Measurements from ENCODE around the gene PNMA6F.
"Not testable (repeated sequence)": the region's sequence is repeated elsewhere in the genome, so short reads cannot be mapped to it uniquely, and the experiment has no call there.

PNMA6F gene

DNA sequence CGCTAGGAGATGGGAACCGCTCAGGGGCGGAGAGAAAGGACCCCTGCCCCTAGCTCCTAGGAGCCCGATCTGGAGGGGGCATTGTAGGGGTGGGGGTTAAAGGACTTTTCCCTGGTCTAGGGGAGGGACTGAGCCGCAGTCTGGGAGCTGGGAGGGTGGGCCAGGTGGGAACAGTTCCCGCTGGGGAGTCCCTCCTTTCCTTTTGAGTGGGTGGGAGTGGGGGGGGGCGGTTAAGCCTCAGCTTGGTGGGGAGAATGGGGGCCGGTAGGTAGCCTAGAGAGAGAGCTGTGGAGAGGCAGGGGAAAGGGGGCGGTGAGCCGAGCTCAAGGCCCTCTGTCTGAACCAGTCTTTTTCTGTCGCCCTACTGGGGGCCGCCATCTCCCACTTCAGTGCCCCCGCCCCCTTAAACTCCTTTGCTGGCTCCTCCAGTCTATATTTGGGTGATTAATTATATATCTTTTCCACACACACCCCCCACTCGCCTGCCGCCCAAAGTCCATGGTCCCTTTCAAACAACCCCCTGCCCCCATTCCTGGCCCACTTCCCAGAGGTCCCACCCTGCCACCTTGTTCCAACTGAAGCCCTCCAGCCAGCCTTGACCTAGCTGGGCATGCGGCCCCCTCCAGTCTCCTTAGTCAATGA is 13.2 kb upstream of the PNMA6F start:
- no peak for DNase-seq

DNA sequence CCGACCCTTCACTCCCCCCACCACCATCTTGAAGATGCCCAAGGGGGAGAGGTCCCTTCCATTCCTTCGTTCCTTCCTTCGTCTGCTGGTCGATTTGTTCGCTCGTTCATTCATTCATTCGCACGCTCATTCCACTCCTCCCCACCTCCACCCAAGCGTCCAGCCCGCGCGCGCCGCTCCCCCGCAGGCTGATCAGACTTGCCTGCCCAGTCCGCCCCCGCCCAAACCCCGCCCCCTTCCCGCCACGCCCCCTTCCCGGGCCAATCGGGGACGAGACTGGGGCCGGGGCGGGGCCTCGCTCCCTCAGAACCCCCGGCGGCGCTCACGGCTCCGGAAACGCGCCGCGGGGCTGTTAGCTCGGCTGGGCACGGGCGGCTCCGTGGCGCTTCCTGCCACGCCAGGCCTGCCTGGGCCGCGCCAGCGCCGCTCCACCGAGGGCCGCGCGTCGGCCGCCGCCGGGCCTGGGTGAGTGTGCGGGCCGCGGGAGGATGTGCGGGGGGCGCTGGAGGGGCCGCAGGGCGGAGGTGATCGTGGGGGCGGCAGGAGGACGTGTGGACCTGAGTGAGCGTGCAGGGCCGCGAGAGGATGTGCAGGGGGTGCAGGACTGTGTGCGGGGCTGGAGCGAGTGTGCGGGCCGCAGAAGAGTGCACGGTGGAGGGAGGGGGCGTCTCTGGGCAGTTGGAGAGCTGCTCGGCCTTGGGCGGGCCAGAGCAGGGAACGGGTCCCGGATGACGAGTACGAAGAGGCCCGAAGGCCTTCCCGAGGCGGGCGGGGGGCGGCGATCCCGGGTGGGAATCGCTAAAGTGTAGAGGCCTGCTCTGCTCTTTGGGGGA is 12.5 kb upstream of the PNMA6F start, which contains the start of gene ZNF275:
TSS of gene ZNF275 (plus strand) at position 333 of the 833 bp plus-strand sequence. CDS start 2,527 bp downstream, outside the sequence.
- peak; percentile 71 for DNase-seq

DNA sequence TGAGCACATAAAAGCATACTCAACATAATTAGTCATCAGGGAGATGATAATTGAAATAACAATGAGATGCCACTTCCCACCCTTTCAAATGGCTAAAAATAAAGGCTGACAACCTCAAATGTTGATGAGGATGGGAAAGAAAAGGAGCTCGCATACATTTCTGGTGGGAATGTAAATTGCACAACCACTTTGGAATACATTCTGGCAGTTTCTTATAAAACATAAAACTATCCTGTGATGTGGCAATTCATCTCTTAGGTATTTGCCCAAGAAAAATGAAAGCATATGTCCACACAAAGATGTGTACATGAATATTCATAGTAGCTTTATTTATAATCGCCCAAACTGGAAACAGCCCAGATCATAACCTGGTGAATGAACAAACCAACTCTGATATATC is 11.7 kb upstream of the PNMA6F start:
- no peak for DNase-seq

DNA sequence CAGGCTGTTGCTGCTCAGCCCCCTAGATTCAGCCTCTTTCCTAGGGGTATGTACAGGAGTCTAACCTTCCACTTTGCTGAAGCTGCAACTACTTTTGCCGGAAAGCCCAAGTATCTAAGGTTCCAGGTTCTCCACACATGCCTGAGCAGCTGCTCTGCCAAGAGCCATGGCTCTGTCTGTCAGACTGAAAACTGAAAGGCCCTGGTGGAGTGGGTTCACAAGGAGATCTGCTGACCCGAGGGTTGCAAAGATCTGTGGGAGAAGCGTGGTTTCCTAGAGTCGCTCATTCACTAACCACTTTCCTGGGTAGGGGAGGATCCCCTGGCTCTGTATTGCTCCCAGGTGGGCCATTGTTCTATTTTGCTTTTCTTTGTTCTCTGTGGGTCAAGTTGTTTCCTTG is 6.0 kb upstream of the PNMA6F start:
- no peak for DNase-seq

DNA sequence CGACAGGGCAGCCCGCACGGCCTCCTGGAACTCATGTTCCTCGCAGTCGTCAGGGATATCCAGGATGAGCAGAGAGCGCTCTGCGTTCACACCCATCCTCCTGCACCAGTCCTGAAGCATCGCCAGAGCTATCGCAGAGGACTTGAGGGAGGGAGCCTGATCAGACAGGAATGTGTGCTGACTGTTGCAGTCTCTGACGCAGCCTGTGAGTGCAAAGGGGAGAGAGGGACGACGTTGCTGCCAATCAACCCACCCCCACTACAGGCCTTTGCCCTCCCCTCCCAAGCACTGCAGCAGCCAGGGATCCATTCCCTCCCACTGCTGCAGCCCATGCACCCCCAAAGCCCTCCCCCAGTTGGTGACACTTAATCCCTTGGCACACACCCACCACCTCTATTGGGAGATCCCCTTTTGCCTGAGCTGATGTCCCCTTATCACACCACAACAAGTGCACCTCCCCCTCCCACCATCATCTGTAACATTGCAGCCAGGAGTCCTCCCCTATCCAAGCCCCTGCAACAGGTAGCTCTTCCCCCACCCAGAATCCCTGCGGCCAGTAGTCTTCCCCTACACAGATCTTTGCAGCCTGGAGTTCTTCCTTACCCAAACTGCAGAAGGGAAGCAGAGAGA is 897 bp downstream of the PNMA6F start:
- DNase-seq = no peak

DNA sequence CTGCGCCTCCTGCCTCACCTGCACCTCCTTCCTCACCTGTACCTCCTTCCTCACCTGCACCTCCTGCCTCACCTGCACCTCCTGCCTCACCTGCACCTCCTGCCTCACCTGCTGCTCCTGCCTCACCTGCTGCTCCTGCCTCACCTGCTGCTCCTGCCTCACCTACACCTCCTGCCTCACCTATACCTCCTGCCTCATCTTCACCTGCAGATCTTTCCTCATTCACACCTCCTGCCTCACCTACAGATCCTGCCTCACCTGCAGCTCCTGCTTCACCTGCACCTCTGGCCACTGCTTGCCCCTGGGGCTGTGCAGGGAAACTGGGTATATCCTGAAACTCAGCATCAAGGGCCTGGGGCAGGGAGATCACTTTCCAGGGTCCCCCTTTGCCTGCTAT is 1.5 kb downstream of the PNMA6F start:
- not testable (repeated sequence) for DNase-seq

DNA sequence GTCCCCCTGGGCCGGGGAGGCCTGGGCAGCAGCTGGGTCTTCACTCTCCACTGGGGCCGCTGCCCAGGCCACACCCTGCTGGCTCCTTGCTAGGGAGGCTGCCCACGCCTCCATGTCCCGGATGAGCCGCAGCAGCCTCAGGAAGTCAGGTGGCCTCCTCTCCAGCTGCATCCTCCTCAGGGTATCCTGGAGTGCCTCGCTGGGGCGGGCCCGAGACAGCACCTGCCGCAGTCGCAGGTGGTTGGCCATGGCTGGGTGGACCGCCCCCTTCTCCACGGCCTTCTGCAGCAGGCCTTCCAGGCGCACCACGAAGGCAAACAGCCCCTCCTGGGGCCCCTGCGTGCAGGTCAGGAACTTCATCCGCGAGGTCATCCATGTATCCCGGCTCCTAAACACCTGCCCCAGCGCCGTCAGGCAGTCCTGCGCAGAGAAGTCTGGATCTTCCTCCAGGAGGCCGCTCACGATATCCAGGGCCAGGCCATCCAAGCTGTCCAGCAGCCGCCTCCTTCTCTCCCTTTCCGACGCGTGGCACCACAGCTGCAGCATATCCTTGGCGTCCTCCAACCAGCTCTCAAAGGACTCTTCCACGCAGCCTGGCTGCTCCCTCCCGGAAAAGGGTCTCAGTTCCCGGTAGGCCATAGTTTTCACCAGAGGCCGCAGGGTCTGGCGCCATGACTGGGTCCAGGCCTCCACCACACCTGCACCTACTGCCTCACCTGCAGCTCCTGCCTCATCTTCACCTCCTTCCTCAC is 2.1 kb downstream of the PNMA6F start:
- no peak for DNase-seq

GRCh38 chrX:153318811-153319210 is 2.8 kb downstream of the PNMA6F start:
- DNase-seq = no peak

- no peak for DNase-seq
Observed at GRCh38 chrX:153317996-153318722, 3.4 kb downstream of the PNMA6F start.

GRCh38 chrX:153317306-153317705 is 4.3 kb downstream of the PNMA6F start:
- no peak for DNase-seq

DNA sequence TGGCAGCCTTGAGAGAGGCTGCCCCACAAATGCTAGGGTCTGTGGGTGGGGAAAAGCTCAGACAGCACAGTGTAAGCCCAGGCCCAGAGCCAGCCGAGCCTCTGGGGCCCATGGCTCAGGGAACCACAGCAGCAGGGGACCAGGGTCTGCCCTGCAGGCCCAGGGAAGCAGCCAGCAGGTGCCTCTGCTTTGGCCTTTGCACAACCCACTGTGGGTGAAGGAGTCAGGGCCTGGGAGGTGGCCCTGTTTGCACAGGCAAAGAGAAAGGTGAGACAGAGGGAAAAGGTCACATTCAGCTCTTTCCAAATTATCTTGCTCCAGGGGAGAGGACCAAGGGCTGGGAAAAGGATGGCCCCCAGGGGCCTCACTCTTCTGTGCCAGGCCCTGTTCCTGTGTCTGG is 8.7 kb downstream of the PNMA6F start:
- no peak for DNase-seq

DNA sequence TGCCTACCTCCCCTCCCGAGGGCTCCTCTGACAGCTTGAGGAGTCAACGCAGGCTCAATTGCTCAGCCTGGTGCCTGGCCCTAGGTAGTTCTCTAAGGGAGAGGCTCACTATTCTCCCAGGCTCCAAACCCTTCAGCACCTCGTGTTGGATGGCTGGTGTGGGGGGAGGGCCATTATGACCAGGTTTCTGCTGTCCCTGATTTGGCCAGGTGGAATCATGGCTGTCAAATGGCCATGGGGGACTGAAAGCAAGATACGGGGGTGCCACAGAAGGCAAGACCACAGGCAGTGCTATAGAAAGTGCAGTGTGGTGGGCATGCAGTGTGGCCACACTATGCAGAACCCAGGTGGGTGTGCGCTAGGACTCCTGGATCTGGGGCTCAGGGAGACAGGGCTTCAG is 9.5 kb downstream of the PNMA6F start:
- no peak for DNase-seq

GRCh38 chrX:153310901-153311300 is 10.7 kb downstream of the PNMA6F start:
- no peak for DNase-seq

DNA sequence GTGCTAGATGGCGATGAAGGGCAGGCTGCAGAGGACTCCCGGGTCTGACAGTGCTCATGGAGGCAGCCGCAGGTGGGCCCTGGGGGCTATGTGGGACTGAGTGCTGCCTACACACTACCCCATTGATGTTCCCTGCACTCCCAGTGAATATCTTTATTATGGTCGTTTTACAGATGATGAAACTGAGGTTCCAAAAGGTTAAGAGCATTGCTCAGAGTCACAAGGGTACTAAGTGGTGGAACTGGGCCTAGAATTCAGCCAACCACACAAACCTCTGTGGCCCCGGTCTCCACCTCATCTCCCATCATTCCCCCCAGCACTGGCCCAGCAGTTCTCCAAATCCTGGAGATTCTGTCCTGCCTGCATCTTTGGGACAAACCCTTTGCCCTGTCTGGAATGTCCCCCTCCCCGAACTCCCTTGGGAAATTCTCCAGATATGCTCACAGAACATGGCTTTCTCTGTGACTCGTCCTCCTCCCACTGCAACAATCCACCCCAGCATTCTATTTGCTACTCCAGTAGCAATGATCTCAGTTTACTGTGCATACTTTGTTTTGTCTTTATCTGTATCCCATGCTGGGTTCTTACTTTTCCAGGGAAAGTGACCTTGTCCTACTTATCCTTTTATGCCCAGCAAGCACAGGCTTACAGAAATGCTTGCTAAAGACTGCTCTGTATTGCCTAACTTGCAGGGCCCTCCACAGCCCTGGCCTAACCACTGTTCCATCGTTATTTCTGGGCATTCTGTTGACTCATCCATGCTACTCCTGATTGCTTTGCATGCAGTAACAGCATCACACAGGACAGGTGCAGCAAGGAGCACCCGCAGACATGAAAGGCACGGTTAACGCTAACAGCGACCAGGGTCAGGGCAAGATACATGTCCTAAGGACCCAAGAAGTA is 14.0 kb downstream of the PNMA6F start:
- no peak for DNase-seq

DNA sequence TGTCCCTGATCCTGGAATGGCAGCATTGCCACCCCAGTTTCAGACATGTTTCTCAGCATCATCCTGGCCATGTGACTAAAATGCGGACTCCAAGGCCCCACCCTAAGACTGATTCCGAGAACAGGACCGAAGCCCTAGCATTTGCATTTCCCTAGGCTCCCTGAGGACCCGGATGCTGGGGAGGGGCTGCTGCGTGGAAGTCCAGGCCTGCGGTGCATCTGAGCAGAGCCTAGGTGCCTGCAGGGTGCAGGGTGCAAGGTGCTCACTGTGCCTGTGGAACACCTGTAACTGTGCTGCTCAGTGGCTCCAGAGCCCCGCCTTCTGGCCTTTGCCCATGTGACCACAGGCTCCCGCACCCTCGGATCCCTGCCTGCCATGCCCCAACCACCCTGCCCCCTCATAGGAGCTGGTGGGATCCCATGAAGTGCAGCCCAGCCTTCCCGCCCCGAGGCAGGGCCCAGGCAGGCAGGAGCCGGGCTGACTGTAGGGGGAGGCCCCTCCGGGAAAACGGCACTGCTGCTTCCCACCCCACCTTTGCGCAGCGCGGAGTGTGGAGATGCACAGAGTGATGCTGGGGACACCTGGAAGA is 14.9 kb downstream of the PNMA6F start:
- DNase-seq = no peak

- DNase-seq = no peak
Observed at GRCh38 chrX:153305972-153306371, 15.6 kb downstream of the PNMA6F start.

DNA sequence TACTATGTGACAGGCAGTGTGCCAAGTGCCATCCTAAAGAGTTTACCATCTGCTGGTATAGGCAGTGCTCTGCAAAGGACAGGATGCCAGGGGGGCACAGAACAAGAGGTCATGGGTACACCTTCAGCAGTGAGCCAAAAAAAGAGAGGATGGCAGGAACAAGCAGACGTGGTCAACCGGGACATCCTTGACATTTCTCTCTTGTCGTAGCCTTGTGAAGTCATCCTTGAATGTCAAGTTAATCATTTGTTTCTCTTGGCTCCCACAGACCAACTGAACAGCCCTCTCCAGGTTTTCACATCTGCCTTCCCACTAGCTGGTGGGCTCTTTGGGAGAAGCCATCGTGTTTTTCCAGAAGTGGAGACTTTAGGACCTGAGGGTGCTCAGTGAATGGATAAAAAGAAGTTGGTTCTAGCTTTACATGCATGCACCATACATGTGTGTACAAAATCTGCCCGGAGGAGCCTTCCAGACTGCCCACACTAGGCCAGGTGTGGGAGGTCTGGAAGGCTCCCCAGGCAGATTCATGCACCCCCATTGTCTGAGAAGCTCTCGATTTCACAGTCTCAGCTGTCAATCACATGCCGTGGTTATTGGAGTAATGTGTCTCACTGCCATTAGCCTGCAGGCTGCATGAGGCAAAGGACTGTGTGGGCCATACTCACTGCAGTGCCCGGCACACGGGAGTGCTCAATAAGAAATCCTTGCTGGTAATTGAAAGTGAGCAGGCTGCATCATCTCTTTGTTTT is 16.4 kb downstream of the PNMA6F start:
- DNase-seq = no peak

DNA sequence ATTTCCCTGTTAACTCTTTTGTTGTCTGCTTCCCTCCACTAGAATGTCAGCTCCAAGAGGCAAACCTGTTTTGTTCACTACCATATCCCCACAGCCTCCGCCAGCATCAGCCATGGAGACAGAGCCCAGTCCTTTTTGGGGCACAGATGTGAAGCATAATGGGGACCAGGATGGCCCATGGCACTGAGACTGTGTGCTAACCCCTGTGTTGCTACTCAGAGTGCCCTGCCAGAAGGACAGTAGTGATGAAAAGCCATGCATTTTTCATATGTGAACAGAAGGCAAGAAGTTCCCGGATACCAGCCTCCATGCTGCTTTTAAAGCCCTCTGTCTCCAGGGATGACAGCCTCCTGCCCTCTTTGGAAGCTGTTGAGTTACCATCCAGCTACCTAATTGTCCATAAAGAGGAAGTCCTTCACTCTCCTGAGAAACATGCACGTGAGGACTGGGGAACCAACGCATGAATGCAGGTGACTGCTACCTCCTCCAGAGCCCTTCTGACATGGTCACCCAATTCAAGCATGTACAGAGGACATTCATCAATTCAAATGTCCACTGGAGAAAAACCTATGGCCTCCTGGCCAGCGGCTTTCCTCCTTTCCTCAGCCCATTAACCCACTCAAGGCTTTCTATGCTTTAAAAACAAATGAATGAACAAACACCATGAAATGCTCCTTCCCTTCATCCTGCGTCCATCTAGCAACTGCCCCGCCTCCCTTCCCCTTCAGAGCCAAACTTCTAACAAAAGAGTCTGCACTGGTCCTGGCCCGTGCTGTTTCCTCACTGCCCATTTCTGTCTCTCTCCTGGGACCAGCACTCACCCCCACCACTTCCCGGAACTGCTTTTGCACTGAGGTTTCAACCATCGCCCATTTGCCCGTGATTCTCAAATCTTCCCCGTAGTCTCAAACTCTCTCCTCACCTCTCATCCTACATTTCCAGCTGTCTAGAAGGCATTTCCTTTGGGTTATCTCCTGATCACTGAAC is 18.0 kb downstream of the PNMA6F start:
- no peak for DNase-seq

DNA sequence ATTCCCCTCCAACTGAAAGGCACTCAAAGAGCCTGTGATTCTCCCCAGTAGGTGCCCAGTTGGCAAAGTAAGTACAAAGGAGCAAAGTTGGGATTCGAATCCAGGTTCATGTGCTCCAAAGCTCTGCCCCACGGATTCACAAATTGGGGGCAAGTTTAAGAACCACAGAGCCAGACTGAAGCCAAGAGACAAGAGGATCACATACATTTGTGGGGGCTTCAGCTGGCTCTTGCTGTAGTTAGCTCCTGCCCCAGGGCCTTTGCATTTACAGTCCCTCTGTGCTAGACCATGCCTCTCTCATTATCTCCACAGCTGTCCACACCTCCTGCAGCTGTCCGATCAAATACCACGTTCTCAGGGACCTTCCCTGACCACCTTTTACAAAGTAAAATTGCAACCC is 18.8 kb downstream of the PNMA6F start:
- no peak for DNase-seq

Data from CD4-positive, alpha-beta T cell treated with Interleukin-4 for 4 hours (primary cell).